HFF-Myc (cell line): Measurements from ENCODE around the gene MRFAP1.

Experiments
- DNase-seq: peaks from one replicate; pipeline ENCODE4 v3.0.0-alpha.2; 2011; ENCODE audit warnings: low read depth; ENCODE audit errors: extremely low read depth
- H3K4me3 ChIP-seq: replicated peaks from 2 replicates; pipeline ENCODE4 v1.5.1; 2011; ENCODE audit warnings: low read depth, mild to moderate bottlenecking, control low read depth, low read length
- CTCF ChIP-seq: IDR thresholded peaks from 2 replicates; pipeline ENCODE4 v1.5.1; 2012; ENCODE audit warnings: mild to moderate bottlenecking, low read depth, low read length, control low read depth; ENCODE audit errors: missing control alignments

The MRFAP1 gene

GRCh38 chr4:6603128-6603527 is 37.4 kb upstream of the MRFAP1 start:
- no peak overlapping the region for H3K4me3 ChIP-seq
- no peak for TF ChIP-seq CTCF
- DNase-seq = no peak

- no peak overlapping the region for H3K4me3 ChIP-seq
- no peak for DNase-seq
- no peak for TF ChIP-seq CTCF
Measured at GRCh38 chr4:6605114-6605513, 35.4 kb upstream of the MRFAP1 start.

- TF ChIP-seq CTCF = no peak
- no peak overlapping the region for H3K4me3 ChIP-seq
- no peak for DNase-seq
Measured at GRCh38 chr4:6605605-6606004, 34.9 kb upstream of the MRFAP1 start.

GRCh38 chr4:6606465-6607235 is 33.8 kb upstream of the MRFAP1 start:
- DNase-seq = no peak
- no peak for TF ChIP-seq CTCF
- no peak overlapping the region for H3K4me3 ChIP-seq

GRCh38 chr4:6607368-6608055 is 33.0 kb upstream of the MRFAP1 start:
- no peak for TF ChIP-seq CTCF
- H3K4me3 ChIP-seq = no peak overlapping the region
- DNase-seq = no peak

- no peak for DNase-seq
- TF ChIP-seq CTCF = no peak
- no peak overlapping the region for H3K4me3 ChIP-seq
Measured at GRCh38 chr4:6608758-6609414, 31.6 kb upstream of the MRFAP1 start.
